ENCODE results near the gene SP100. TPM values are rescaled to one million over a fixed set of nuclear protein-coding genes. Genes with fewer than 3 reads are reported as not detected.
A peak's percentile ranks its signal among the peaks of the same experiment; 100 is the strongest.

The SP100 gene
- total and polyA plus RNA-seq, 2 of the 13 experiments (the other 11 are each of a cell fraction or from before 2014, with no cell fraction given) = 12.6 to 16.5 TPM

GRCh38 chr2:230411570-230412370 lies 4.2 kb upstream of the SP100 start (continued):
- TF ChIP-seq, protein P1, sequence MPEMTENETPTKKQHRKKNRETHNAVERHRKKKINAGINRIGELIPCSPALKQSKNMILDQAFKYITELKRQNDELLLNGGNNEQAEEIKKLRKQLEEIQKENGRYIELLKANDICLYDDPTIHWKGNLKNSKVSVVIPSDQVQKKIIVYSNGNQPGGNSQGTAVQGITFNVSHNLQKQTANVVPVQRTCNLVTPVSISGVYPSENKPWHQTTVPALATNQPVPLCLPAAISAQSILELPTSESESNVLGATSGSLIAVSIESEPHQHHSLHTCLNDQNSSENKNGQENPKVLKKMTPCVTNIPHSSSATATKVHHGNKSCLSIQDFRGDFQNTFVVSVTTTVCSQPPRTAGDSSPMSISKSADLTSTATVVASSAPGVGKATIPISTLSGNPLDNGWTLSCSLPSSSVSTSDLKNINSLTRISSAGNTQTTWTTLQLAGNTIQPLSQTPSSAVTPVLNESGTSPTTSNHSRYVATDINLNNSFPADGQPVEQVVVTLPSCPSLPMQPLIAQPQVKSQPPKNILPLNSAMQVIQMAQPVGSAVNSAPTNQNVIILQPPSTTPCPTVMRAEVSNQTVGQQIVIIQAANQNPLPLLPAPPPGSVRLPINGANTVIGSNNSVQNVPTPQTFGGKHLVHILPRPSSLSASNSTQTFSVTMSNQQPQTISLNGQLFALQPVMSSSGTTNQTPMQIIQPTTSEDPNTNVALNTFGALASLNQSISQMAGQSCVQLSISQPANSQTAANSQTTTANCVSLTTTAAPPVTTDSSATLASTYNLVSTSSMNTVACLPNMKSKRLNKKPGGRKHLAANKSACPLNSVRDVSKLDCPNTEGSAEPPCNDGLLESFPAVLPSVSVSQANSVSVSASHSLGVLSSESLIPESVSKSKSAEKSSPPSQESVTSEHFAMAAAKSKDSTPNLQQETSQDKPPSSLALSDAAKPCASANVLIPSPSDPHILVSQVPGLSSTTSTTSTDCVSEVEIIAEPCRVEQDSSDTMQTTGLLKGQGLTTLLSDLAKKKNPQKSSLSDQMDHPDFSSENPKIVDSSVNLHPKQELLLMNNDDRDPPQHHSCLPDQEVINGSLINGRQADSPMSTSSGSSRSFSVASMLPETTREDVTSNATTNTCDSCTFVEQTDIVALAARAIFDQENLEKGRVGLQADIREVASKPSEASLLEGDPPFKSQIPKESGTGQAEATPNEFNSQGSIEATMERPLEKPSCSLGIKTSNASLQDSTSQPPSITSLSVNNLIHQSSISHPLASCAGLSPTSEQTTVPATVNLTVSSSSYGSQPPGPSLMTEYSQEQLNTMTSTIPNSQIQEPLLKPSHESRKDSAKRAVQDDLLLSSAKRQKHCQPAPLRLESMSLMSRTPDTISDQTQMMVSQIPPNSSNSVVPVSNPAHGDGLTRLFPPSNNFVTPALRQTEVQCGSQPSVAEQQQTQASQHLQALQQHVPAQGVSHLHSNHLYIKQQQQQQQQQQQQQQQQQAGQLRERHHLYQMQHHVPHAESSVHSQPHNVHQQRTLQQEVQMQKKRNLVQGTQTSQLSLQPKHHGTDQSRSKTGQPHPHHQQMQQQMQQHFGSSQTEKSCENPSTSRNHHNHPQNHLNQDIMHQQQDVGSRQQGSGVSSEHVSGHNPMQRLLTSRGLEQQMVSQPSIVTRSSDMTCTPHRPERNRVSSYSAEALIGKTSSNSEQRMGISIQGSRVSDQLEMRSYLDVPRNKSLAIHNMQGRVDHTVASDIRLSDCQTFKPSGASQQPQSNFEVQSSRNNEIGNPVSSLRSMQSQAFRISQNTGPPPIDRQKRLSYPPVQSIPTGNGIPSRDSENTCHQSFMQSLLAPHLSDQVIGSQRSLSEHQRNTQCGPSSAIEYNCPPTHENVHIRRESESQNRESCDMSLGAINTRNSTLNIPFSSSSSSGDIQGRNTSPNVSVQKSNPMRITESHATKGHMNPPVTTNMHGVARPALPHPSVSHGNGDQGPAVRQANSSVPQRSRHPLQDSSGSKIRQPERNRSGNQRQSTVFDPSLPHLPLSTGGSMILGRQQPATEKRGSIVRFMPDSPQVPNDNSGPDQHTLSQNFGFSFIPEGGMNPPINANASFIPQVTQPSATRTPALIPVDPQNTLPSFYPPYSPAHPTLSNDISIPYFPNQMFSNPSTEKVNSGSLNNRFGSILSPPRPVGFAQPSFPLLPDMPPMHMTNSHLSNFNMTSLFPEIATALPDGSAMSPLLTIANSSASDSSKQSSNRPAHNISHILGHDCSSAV (CRISPR knock-in tag; IDR thresholded peaks at IDR 0.05; ENCODE audit: borderline replicate concordance) = no peak
- TF ChIP-seq, protein P2, sequence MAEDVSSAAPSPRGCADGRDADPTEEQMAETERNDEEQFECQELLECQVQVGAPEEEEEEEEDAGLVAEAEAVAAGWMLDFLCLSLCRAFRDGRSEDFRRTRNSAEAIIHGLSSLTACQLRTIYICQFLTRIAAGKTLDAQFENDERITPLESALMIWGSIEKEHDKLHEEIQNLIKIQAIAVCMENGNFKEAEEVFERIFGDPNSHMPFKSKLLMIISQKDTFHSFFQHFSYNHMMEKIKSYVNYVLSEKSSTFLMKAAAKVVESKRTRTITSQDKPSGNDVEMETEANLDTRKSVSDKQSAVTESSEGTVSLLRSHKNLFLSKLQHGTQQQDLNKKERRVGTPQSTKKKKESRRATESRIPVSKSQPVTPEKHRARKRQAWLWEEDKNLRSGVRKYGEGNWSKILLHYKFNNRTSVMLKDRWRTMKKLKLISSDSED (CRISPR knock-in tag; IDR thresholded peaks at IDR 0.05) = no peak
- peak; percentile 91 for TF ChIP-seq ZNF709 (CRISPR knock-in tag; IDR thresholded peaks at IDR 0.05)
- peak; percentile 98 for TF ChIP-seq ZNF687 (CRISPR knock-in tag; IDR thresholded peaks at IDR 0.05)
- TF ChIP-seq ZNF121 (CRISPR knock-in tag; IDR thresholded peaks at IDR 0.05) = no peak
- TF ChIP-seq ZNF468 (CRISPR knock-in tag; IDR thresholded peaks at IDR 0.05) = 0 out of 2 replicates have a peak, but pooled peaks have one; percentile 76
- TF ChIP-seq ZNF619 (CRISPR knock-in tag; IDR thresholded peaks at IDR 0.05) = peak; percentile 83
- no peak for TF ChIP-seq STAT6 (CRISPR knock-in tag; IDR thresholded peaks at IDR 0.05; ENCODE audit: borderline replicate concordance)
- TF ChIP-seq PHF5A (CRISPR knock-in tag; IDR thresholded peaks at IDR 0.05; ENCODE audit: low read depth, unreplicated experiment) = no peak
- no peak for TF ChIP-seq MBNL3 (CRISPR knock-in tag; conservative IDR thresholded peaks at IDR 0.05)
- no peak for TF ChIP-seq MTA3 (CRISPR knock-in tag; IDR thresholded peaks at IDR 0.05)

All from HepG2 (cell line).